Measurements from ENCODE around the gene MSI2. TPM values are rescaled to one million over a fixed set of nuclear protein-coding genes. Genes with fewer than 3 reads are reported as not detected.

Gene MSI2
- total and polyA plus RNA-seq, 4 donors, result 9.4 to 64.0 (median 30.4) TPM

DNA sequence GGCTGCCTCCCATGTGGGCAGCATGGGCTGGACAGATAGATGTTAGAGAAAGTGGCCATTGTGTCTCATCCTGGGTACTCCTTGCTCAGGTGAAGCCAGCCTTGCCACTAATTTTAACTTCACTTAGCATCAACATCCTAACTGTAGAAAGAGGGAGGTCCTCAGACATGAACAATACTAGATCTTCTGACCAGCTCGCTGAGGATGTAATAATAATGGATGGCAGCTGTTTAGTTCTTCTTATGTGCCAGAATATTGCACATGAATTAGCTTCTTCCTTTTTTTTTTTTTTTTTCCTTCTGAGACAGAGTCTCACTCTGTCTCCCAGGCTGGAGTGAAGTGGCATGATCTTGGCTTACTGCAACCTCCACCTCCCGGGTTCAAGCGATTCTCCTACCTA lies 256.4 kb downstream of the MSI2 start:
- H3K4me1 ChIP-seq (ENCODE audit: control insufficient read depth in 5 of 5, insufficient read depth in 5 of 5, low read length in 5 of 5), result peaks cover 2 to 75% (median 26%) of the 10 kb centered on the region in 5 donors
- H3K36me3 ChIP-seq (ENCODE audit: control insufficient read depth in 4 of 4, insufficient read depth in 4 of 4, low read length in 4 of 4), result no peaks in the 10 kb centered on the region
- ATAC-seq (ENCODE audit: insufficient read depth, low FRiP score), result no peak

DNA sequence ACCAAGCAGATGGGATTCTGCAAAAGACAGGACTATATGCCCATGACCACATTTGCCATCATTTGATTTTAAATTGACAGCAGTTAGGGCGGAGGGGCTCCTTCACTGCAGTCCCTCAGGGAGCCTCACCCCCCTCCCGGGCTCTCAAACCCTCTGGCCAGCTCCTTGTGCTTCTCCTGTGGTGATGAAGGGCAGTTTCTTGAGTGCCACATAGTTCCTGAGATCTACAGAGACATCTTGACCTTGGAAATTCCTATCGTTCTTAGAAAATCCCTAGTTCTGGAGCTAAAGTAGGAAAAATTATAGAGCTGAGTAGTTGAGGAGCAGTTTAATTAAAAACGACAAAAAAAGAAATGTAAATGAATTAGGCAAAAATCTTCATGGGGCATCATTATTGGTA lies 257.2 kb downstream of the MSI2 start:
- no peak overlapping the region for H3K9ac ChIP-seq (ENCODE audit: insufficient read depth in 1 of 2, low read length in 2 of 2)
- ATAC-seq (ENCODE audit: insufficient read depth, low FRiP score) (no peak), DNase-seq (no peak)
- H3K4me3 ChIP-seq, result no peak overlapping the region
- H3K36me3 ChIP-seq (ENCODE audit: control insufficient read depth in 4 of 4, insufficient read depth in 4 of 4, low read length in 4 of 4), result no peaks in the 10 kb centered on the region
- WGBS, 2 donors, result 69 to 73% methylated on average over 4 of the region's 4 CpGs
- H3K27ac ChIP-seq (ENCODE audit: low read depth in 1 of 2, low read length in 1 of 2), result no peak overlapping the region
- H3K9me3 ChIP-seq (ENCODE audit: control insufficient read depth in 4 of 4, insufficient read depth in 3 of 4, low read length in 3 of 4), result no peaks in the 10 kb centered on the region
- peaks cover 2 to 75% (median 24%) of the 10 kb centered on the region in 5 donors for H3K4me1 ChIP-seq (ENCODE audit: control insufficient read depth in 5 of 5, insufficient read depth in 5 of 5, low read length in 5 of 5)
- H3K27me3 ChIP-seq (ENCODE audit: control insufficient read depth in 3 of 3, insufficient read depth in 3 of 3, low read length in 2 of 3), result no peaks in the 10 kb centered on the region
- TF ChIP-seq, protein P1, sequence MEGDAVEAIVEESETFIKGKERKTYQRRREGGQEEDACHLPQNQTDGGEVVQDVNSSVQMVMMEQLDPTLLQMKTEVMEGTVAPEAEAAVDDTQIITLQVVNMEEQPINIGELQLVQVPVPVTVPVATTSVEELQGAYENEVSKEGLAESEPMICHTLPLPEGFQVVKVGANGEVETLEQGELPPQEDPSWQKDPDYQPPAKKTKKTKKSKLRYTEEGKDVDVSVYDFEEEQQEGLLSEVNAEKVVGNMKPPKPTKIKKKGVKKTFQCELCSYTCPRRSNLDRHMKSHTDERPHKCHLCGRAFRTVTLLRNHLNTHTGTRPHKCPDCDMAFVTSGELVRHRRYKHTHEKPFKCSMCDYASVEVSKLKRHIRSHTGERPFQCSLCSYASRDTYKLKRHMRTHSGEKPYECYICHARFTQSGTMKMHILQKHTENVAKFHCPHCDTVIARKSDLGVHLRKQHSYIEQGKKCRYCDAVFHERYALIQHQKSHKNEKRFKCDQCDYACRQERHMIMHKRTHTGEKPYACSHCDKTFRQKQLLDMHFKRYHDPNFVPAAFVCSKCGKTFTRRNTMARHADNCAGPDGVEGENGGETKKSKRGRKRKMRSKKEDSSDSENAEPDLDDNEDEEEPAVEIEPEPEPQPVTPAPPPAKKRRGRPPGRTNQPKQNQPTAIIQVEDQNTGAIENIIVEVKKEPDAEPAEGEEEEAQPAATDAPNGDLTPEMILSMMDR (IDR thresholded peaks at IDR 0.05; ENCODE audit: control extremely low read depth, extremely low read depth), result no peak

More for the DNA sequence above, 256.4 kb downstream of the MSI2 start:
- Histone ChIP-seq H3K4me3 (no peak overlapping the region), H3K9ac (ENCODE audit: insufficient read depth in 1 of 2, low read length in 2 of 2) (no peak overlapping the region), H3K27me3 (ENCODE audit: control insufficient read depth in 3 of 3, insufficient read depth in 3 of 3, low read length in 2 of 3) (no peaks in the 10 kb centered on the region), H3K27ac (ENCODE audit: low read depth in 1 of 2, low read length in 1 of 2) (no peak overlapping the region), H3K9me3 (ENCODE audit: control insufficient read depth in 4 of 4, insufficient read depth in 3 of 4, low read length in 3 of 4) (no peaks in the 10 kb centered on the region)
- TF ChIP-seq, protein P1 (IDR thresholded peaks at IDR 0.05; ENCODE audit: control extremely low read depth, extremely low read depth), result no peak
- peak in 2 of 3 donors; percentile 86 to 92 for DNase-seq
- 70 to 86% methylated on average over 3 of the region's 3 CpGs for WGBS, 2 donors

DNA sequence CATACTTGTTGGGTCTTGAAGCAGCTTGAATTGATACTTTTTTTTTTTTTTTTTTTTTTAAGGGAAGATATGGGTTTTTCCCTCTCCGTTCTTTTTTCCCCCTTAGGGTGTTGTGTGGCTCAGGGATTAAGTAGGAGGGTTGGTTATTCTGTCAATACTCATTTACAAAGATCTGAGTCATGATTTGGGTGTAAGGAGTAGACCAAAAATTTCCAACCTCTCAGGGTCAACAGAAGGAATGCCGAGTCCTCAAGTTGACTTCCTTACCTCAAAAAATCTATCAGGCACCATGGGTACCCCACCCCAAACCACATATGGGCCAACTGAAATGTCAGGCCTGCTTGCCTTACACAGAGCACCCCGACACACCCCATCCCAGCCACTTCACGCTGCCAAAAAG lies 258.3 kb downstream of the MSI2 start:
- no peak overlapping the region for H3K27ac ChIP-seq (ENCODE audit: low read depth in 1 of 2, low read length in 1 of 2)
- TF ChIP-seq, protein P1 (IDR thresholded peaks at IDR 0.05; ENCODE audit: control extremely low read depth, extremely low read depth), result no peak
- DNase-seq (no peak), ATAC-seq (ENCODE audit: insufficient read depth, low FRiP score) (no peak)
- no peak overlapping the region for H3K4me3 ChIP-seq
- 89 to 90% methylated on average over 4 of the region's 4 CpGs for WGBS, 2 donors
- no peaks in the 10 kb centered on the region for H3K27me3 ChIP-seq (ENCODE audit: control insufficient read depth in 3 of 3, insufficient read depth in 3 of 3, low read length in 2 of 3)
- H3K36me3 ChIP-seq (ENCODE audit: control insufficient read depth in 4 of 4, insufficient read depth in 4 of 4, low read length in 4 of 4), result no peaks in the 10 kb centered on the region
- peaks cover 0 to 1% (median 0%) of the 10 kb centered on the region in 4 donors for H3K9me3 ChIP-seq (ENCODE audit: control insufficient read depth in 4 of 4, insufficient read depth in 3 of 4, low read length in 3 of 4)
- peaks cover 9 to 78% (median 32%) of the 10 kb centered on the region in 5 donors for H3K4me1 ChIP-seq (ENCODE audit: control insufficient read depth in 5 of 5, insufficient read depth in 5 of 5, low read length in 5 of 5)
- no peak overlapping the region for H3K9ac ChIP-seq (ENCODE audit: insufficient read depth in 1 of 2, low read length in 2 of 2)

DNA sequence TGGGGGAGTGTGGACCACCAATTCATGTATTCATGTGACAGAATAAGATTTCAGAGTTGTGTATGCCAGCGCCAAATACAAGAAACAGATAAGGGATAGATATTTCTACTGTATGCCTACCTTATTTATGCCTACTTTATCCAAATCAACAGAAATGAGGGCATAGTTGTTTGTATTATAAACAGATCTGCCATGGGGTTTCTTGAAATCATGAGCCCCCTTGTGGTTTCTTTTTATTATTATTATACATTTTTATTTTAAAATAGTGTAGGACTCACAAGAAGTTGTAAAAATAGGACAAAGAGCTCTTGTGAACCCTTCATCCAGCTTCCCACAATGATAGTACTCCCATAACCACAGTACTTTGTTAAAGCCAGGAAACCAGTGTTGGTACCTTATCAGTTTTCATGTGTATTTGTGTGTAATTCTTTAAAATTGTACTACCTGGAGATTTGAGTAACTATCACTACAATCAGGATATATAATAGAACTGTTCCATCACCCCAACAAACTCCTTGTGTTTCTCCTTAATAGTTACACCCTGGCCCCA lies 259.4 kb downstream of the MSI2 start:
- Histone ChIP-seq H3K4me1 (ENCODE audit: control insufficient read depth in 5 of 5, insufficient read depth in 5 of 5, low read length in 5 of 5) (peaks cover 9 to 76% (median 34%) of the 10 kb centered on the region in 5 donors), H3K27me3 (ENCODE audit: control insufficient read depth in 3 of 3, insufficient read depth in 3 of 3, low read length in 2 of 3) (no peaks in the 10 kb centered on the region), H3K27ac (ENCODE audit: low read depth in 1 of 2, low read length in 1 of 2) (no peak overlapping the region), H3K36me3 (ENCODE audit: control insufficient read depth in 4 of 4, insufficient read depth in 4 of 4, low read length in 4 of 4) (no peaks in the 10 kb centered on the region), H3K4me3 (no peak overlapping the region), H3K9me3 (ENCODE audit: control insufficient read depth in 4 of 4, insufficient read depth in 3 of 4, low read length in 3 of 4) (peaks cover 0 to 1% (median 0%) of the 10 kb centered on the region in 4 donors), H3K9ac (ENCODE audit: insufficient read depth in 1 of 2, low read length in 2 of 2) (no peak overlapping the region)
- DNase-seq, result no peak
- WGBS, 2 donors, result 96 to 100% methylated on average over 1 of the region's 1 CpG
- no peak for ATAC-seq (ENCODE audit: insufficient read depth, low FRiP score)
- TF ChIP-seq, protein P1 (IDR thresholded peaks at IDR 0.05; ENCODE audit: control extremely low read depth, extremely low read depth), result no peak
